Neural progenitor cell (in vitro differentiated cells): ENCODE data around the gene IL9R. TPM values are rescaled to one million over a fixed set of nuclear protein-coding genes. Genes with fewer than 3 reads are reported as not detected.
"Not testable (repeated sequence)": the region's sequence is repeated elsewhere in the genome, so short reads cannot be mapped to it uniquely, and the experiment has no call there.

Source experiments
- DNase-seq: peaks from one replicate; pipeline ENCODE4 v3.0.0-alpha.2; 2016; ENCODE audit warnings: low spot score
- H2AFZ ChIP-seq: fragments of 200-600 bp; sonication (generic); replicated peaks from 2 replicates; pipeline ENCODE4 v1.6.1; 2016; ENCODE audit warnings: antibody characterized with exemption
- H3F3A ChIP-seq: fragments of 200-600 bp; sonication (generic); 2 replicates; pipeline ENCODE4 v1.6.1; 2016; ENCODE audit warnings: antibody characterized with exemption, low read depth
- H3K27ac ChIP-seq: fragments of 200-600 bp; sonication (generic); 2 replicates; pipeline ENCODE4 v1.5.1; 2016; ENCODE audit warnings: mild to moderate bottlenecking
- H3K27me3 ChIP-seq: fragments of 200-600 bp; sonication (generic); 2 replicates; pipeline ENCODE4 v1.6.1; 2016; ENCODE audit warnings: mild to moderate bottlenecking, moderate library complexity
- H3K36me3 ChIP-seq: fragments of 200-600 bp; sonication (generic); 2 replicates; pipeline ENCODE4 v1.5.1; 2016
- H3K4me1 ChIP-seq: fragments of 200-600 bp; sonication (generic); 2 replicates; pipeline ENCODE4 v1.6.1; 2016; ENCODE audit warnings: mixed run types
- H3K4me2 ChIP-seq: fragments of 200-600 bp; sonication (generic); 2 replicates; pipeline ENCODE4 v1.6.1; 2016
- H3K4me3 ChIP-seq: fragments of 200-600 bp; sonication (generic); 2 replicates; pipeline ENCODE4 v1.5.1; 2016
- H3K79me2 ChIP-seq: fragments of 200-600 bp; sonication (generic); 2 replicates; pipeline ENCODE4 v1.6.1; 2016; ENCODE audit warnings: low read depth
- H3K9ac ChIP-seq: fragments of 200-600 bp; sonication (generic); 2 replicates; pipeline ENCODE4 v1.6.1; 2016
- H3K9me3 ChIP-seq: fragments of 200-600 bp; sonication (generic); 2 replicates; pipeline ENCODE4 v1.5.1; 2016; ENCODE audit warnings: low read depth
- H4K20me1 ChIP-seq: fragments of 200-600 bp; sonication (generic); 2 replicates; pipeline ENCODE4 v1.6.1; 2016; ENCODE audit warnings: low read depth
- H3K27ac Mint-ChIP-seq: 3 replicates; pipeline ENCODE4 v1.8.0; 2021; ENCODE audit warnings: mixed read lengths
- H3K27me3 Mint-ChIP-seq: 2 replicates; pipeline ENCODE4 v1.8.0; 2022; ENCODE audit warnings: low read depth, mild to moderate bottlenecking, inconsistent platforms, moderate library complexity, mixed read lengths; ENCODE audit not compliant: insufficient read depth
- H3K36me3 Mint-ChIP-seq: 3 replicates; pipeline ENCODE4 v1.8.0; 2021; ENCODE audit warnings: mixed read lengths
- H3K4me1 Mint-ChIP-seq: 3 replicates; pipeline ENCODE4 v1.8.0; 2021; ENCODE audit warnings: mixed read lengths
- H3K4me3 Mint-ChIP-seq: 3 replicates; pipeline ENCODE4 v1.8.0; 2021; ENCODE audit warnings: mild to moderate bottlenecking, moderate library complexity, mixed read lengths
- H3K9me3 Mint-ChIP-seq: 3 replicates; pipeline ENCODE4 v1.8.0; 2020; ENCODE audit warnings: mixed read lengths
- total RNA-seq: library from RNA; depleted of rRNA; stranded (reverse); fragments of >200 nt; gene quantifications from 2 replicates; pipeline ENCODE4 v1.2.3, GENCODE V29; 2015; ENCODE audit warnings: low replicate concordance

Gene IL9R
- total RNA-seq, 1 donor from 2014 or later: not detected

- not testable (repeated sequence) for H4K20me1 ChIP-seq, H3K9ac ChIP-seq, H3K27ac ChIP-seq, H3K36me3 Mint-ChIP-seq, H3K4me1 Mint-ChIP-seq, H3K27ac Mint-ChIP-seq, H3K9me3 Mint-ChIP-seq, H3K4me2 ChIP-seq, H3F3A ChIP-seq, H3K4me1 ChIP-seq, H3K79me2 ChIP-seq, H2AFZ ChIP-seq, H3K27me3 ChIP-seq, H3K4me3 ChIP-seq, H3K36me3 ChIP-seq, H3K4me3 Mint-ChIP-seq, DNase-seq, H3K9me3 ChIP-seq, H3K27me3 Mint-ChIP-seq
These were observed 25.5 kb downstream of the IL9R start for GRCh38 chrX:156023002-156023401.

DNA sequence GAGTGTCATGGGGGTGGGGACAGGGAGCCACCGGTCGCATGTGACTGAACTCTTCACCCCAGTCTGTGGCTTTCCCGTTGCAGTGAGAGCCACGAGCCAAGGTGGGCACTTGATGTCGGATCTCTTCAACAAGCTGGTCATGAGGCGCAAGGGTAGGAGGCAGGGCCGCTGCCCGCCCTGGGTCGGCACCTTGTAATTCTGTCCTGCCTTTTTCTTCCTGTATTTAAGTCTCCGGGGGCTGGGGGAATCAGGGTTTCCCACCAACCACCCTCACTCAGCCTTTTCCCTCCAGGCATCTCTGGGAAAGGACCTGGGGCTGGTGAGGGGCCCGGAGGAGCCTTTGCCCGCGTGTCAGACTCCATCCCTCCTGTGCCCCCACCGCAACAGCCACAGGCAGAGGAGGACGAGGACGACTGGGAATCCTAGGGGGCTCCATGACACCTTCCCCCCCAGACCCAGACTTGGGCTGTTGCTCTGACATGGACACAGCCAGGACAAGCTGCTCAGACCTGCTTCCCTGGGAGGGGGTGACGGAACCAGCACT, 27.5 kb downstream of the IL9R start:
- not testable (repeated sequence) for H3K4me3 ChIP-seq, H3K27ac Mint-ChIP-seq, H3K4me1 Mint-ChIP-seq, H3K27me3 ChIP-seq, H4K20me1 ChIP-seq, H3K79me2 ChIP-seq, H3K9ac ChIP-seq, H3K9me3 Mint-ChIP-seq, H3K4me2 ChIP-seq, DNase-seq, H3K27me3 Mint-ChIP-seq, H3F3A ChIP-seq, H3K36me3 Mint-ChIP-seq, H3K27ac ChIP-seq, H3K4me1 ChIP-seq, H3K4me3 Mint-ChIP-seq, H3K36me3 ChIP-seq, H3K9me3 ChIP-seq, H2AFZ ChIP-seq

- not testable (repeated sequence) for H2AFZ ChIP-seq, H3K4me2 ChIP-seq, H3K9me3 Mint-ChIP-seq, H3K9ac ChIP-seq, H3K27me3 Mint-ChIP-seq, H4K20me1 ChIP-seq, H3K4me1 ChIP-seq, H3K36me3 Mint-ChIP-seq, H3K4me1 Mint-ChIP-seq, H3K79me2 ChIP-seq, H3K4me3 ChIP-seq, DNase-seq, H3K36me3 ChIP-seq, H3K27ac ChIP-seq, H3K9me3 ChIP-seq, H3K27ac Mint-ChIP-seq, H3K27me3 ChIP-seq, H3K4me3 Mint-ChIP-seq, H3F3A ChIP-seq
These were observed 31.2 kb downstream of the IL9R start for GRCh38 chrX:156028653-156029237.

- not testable (repeated sequence) for H2AFZ ChIP-seq, H3K79me2 ChIP-seq, H3K9ac ChIP-seq, H3K9me3 ChIP-seq, H3K9me3 Mint-ChIP-seq, DNase-seq, H3K4me3 ChIP-seq, H3K27me3 Mint-ChIP-seq, H4K20me1 ChIP-seq, H3K4me1 Mint-ChIP-seq, H3K36me3 Mint-ChIP-seq, H3K27me3 ChIP-seq, H3K27ac Mint-ChIP-seq, H3K4me3 Mint-ChIP-seq, H3K4me1 ChIP-seq, H3K4me2 ChIP-seq, H3F3A ChIP-seq, H3K36me3 ChIP-seq, H3K27ac ChIP-seq
These were observed 31.8 kb downstream of the IL9R start for GRCh38 chrX:156029296-156029695.

DNA sequence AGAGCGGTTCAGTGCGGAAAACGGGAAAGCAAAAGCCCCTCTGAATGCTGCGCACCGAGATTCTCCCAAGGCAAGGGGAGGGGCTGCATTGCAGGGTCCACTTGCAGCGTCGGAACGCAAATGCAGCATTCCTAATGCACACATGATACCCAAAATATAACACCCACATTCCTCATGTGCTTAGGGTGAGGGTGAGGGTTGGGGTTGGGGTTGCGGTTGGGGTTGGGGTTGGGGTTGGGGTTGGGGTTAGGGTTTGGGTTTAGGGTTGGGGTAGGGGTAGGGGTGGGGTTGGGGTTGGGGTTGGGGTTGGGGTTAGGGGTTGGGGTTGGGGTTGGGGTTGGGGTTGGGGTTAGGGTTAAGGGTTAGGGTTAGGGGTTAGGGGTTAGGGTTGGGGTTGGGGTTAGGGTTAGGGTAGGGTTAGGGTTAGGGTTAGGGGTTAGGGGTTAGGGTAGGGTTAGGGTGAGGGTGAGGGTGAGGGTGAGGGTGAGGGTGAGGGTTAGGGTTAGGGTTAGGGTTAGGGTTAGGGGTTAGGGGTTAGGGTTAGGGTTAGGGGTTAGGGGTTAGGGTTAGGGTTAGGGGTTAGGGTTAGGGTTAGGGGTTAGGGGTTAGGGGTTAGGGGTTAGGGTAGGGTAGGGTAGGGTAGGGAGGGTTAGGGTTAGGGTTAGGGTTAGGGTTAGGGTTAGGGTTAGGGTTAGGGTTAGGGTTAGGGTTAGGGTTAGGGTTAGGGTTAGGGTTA, 32.4 kb downstream of the IL9R start:
- H3K79me2 ChIP-seq, H3K36me3 Mint-ChIP-seq, H3F3A ChIP-seq, H3K27ac ChIP-seq, H3K27ac Mint-ChIP-seq, H4K20me1 ChIP-seq, H3K9me3 ChIP-seq, H3K9ac ChIP-seq, H3K4me2 ChIP-seq, H3K4me1 ChIP-seq, H3K36me3 ChIP-seq, H2AFZ ChIP-seq, H3K4me3 Mint-ChIP-seq, H3K4me1 Mint-ChIP-seq, H3K9me3 Mint-ChIP-seq, H3K27me3 Mint-ChIP-seq, H3K27me3 ChIP-seq, H3K4me3 ChIP-seq: not testable (repeated sequence)
- peak; percentile 16 for DNase-seq

GRCh38 chrX:156030474-156030873, 33.0 kb downstream of the IL9R start:
- H3K4me2 ChIP-seq, DNase-seq, H3F3A ChIP-seq, H3K27ac Mint-ChIP-seq, H2AFZ ChIP-seq, H4K20me1 ChIP-seq, H3K4me3 Mint-ChIP-seq, H3K4me1 ChIP-seq, H3K27me3 Mint-ChIP-seq, H3K27ac ChIP-seq, H3K4me3 ChIP-seq, H3K36me3 Mint-ChIP-seq, H3K4me1 Mint-ChIP-seq, H3K9me3 Mint-ChIP-seq, H3K36me3 ChIP-seq, H3K9me3 ChIP-seq, H3K27me3 ChIP-seq, H3K9ac ChIP-seq, H3K79me2 ChIP-seq: not testable (repeated sequence)

Other genes with a start within 250 kb of the IL9R start
- 33.2 and 43.8 TPM in 2 replicates for gene VAMP7, start 116.4 kb upstream of the IL9R start, total RNA-seq